ENCODE results near the gene DDX24.

Gene DDX24

DNA sequence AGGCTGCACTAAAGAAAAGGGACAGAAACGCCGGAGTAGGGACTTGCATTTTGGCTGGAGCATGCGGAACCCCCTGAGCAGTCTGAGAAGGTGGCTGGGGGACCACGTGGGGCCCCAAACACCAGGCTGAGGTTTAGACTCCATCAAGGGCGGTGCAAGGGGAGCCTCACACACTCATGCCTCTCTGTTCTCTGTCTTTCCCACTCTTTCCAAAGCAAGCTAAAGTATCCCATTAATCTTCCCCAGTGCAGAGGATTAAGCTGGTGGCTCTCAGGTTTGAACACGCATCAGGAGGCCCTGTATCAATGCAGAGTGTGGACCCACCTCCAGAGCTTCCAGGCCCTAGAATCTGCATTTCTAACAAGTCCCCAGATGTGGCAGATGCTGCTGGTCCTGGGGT is 70.4 kb downstream of the DDX24 start:
- H2BK12ac ChIP-seq (ENCODE audit: low read length in 2 of 2) = no peak overlapping the region
- H3K18ac ChIP-seq (ENCODE audit: low read depth in 1 of 2, low read length in 2 of 2) = no peak overlapping the region
- H2BK15ac ChIP-seq (ENCODE audit: low read depth, poor library complexity, severe bottlenecking) = no peak overlapping the region
- no peak overlapping the region for H2AK5ac ChIP-seq (ENCODE audit: low read length, severe bottlenecking)
- no peak overlapping the region for H4K91ac ChIP-seq (ENCODE audit: low read length)
- WGBS = 81% methylated on average over 6 of the region's 6 CpGs
- DNase-seq = no peak
- peaks cover 16 to 50% of the 10 kb centered on the region in 2 experiments for H3K27me3 ChIP-seq (ENCODE audit: control insufficient read depth in 1 of 2, insufficient read depth in 1 of 2, low read length in 2 of 2)
- H3K36me3 ChIP-seq (ENCODE audit: control insufficient read depth in 1 of 2, insufficient read depth in 2 of 2, low read depth in 1 of 2, low read length in 2 of 2) = no peaks in the 10 kb centered on the region
- no peaks in the 10 kb centered on the region for H3K79me1 ChIP-seq (replicated peaks; ENCODE audit: low read length, poor library complexity, severe bottlenecking)
- H2BK5ac ChIP-seq (ENCODE audit: low read depth, low read length, poor library complexity, severe bottlenecking) = no peak overlapping the region
- no peaks in the 10 kb centered on the region for H3K9me3 ChIP-seq (ENCODE audit: control insufficient read depth, low read length)
- H3K14ac ChIP-seq (ENCODE audit: low read length in 2 of 2) = no peak overlapping the region
- H3K4me1 ChIP-seq (ENCODE audit: control insufficient read depth, insufficient read depth, low read depth, low read length) = peaks cover 6% of the 10 kb centered on the region
- no peak overlapping the region for H3K23ac ChIP-seq (ENCODE audit: low read length in 2 of 2)
- H3K4me3 ChIP-seq (ENCODE audit: insufficient read depth in 1 of 2, low read depth in 1 of 2, low read length in 2 of 2) = no peak overlapping the region
- H2AFZ ChIP-seq (ENCODE audit: low read depth, low read length) = no peak overlapping the region
- H2BK120ac ChIP-seq (ENCODE audit: low read depth, low read length) = no peak overlapping the region
- H3K4ac ChIP-seq (ENCODE audit: low read depth in 1 of 2, low read length in 2 of 2) = no peak overlapping the region
- no peak overlapping the region for H3K9ac ChIP-seq (ENCODE audit: low read length)
- H4K8ac ChIP-seq (ENCODE audit: low read length) = no peak overlapping the region
- H3K4me2 ChIP-seq (ENCODE audit: low read length, poor library complexity, severe bottlenecking) = no peak overlapping the region
- no peak overlapping the region for H3K27ac ChIP-seq (ENCODE audit: low read length, poor library complexity, severe bottlenecking)

DNA sequence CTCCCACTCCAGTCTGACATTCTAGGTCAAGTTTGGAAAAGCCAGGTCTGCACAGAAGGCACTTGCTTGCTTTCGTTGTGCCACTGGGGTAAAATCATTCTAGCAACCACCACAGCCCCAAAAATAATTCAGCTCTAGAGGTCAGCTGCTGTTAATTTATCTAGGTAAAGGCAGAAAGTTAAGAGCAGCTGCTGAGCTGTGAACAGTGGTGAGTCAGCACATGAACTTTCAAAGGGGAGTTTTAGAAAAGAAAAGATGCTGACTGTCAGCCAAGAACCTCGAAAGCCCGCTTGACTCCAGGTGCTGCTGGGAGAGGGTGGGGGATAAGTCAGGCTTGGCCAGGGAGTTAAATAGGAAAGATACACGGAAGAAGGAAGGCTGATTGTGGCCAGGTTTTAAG is 71.2 kb downstream of the DDX24 start:
- Histone ChIP-seq H4K8ac (ENCODE audit: low read length) (no peak overlapping the region), H3K27me3 (ENCODE audit: control insufficient read depth in 1 of 2, insufficient read depth in 1 of 2, low read length in 2 of 2) (peaks cover 17 to 50% of the 10 kb centered on the region in 2 experiments), H3K27ac (ENCODE audit: low read length, poor library complexity, severe bottlenecking) (no peak overlapping the region), H3K4me2 (ENCODE audit: low read length, poor library complexity, severe bottlenecking) (no peak overlapping the region), H2AFZ (ENCODE audit: low read depth, low read length) (no peak overlapping the region), H3K4me3 (ENCODE audit: insufficient read depth in 1 of 2, low read depth in 1 of 2, low read length in 2 of 2) (no peak overlapping the region), H3K4me1 (ENCODE audit: control insufficient read depth, insufficient read depth, low read depth, low read length) (peaks cover 6% of the 10 kb centered on the region), H3K36me3 (ENCODE audit: control insufficient read depth in 1 of 2, insufficient read depth in 2 of 2, low read depth in 1 of 2, low read length in 2 of 2) (no peaks in the 10 kb centered on the region), H3K79me1 (replicated peaks; ENCODE audit: low read length, poor library complexity, severe bottlenecking) (no peaks in the 10 kb centered on the region), H3K23ac (ENCODE audit: low read length in 2 of 2) (no peak overlapping the region), H3K4ac (ENCODE audit: low read depth in 1 of 2, low read length in 2 of 2) (no peak overlapping the region), H2BK120ac (ENCODE audit: low read depth, low read length) (no peak overlapping the region), H3K18ac (ENCODE audit: low read depth in 1 of 2, low read length in 2 of 2) (no peak overlapping the region), H2BK15ac (ENCODE audit: low read depth, poor library complexity, severe bottlenecking) (no peak overlapping the region), H2BK12ac (ENCODE audit: low read length in 2 of 2) (no peak overlapping the region), H3K9me3 (ENCODE audit: control insufficient read depth, low read length) (no peaks in the 10 kb centered on the region), H3K14ac (ENCODE audit: low read length in 2 of 2) (no peak overlapping the region), H3K9ac (ENCODE audit: low read length) (no peak overlapping the region), H2AK5ac (ENCODE audit: low read length, severe bottlenecking) (no peak overlapping the region), H4K91ac (ENCODE audit: low read length) (no peak overlapping the region), H2BK5ac (ENCODE audit: low read depth, low read length, poor library complexity, severe bottlenecking) (no peak overlapping the region)
- 74% methylated on average over 3 of the region's 4 CpGs for WGBS
- no peak for DNase-seq

DNA sequence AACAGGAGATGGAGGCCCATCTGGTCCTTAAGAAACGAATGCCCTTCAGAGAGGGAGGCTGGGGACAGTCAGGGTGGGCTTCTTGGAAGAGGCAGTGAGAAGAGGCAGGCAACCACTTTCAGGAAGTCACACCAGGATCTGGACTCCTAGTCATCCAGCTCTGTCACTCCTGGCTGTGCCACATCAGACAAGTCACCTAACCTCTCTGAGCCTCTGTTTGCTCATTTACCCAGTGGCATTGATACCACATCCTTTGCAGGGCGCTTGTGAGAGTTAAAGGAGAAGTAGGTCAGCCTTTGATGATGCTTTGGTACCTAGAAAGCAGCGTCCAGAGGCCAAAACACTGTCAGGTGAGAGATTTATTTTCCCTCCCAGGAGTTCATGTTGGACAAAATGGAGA is 72.8 kb downstream of the DDX24 start:
- Histone ChIP-seq H3K9ac (ENCODE audit: low read length) (no peak overlapping the region), H2BK5ac (ENCODE audit: low read depth, low read length, poor library complexity, severe bottlenecking) (no peak overlapping the region), H4K91ac (ENCODE audit: low read length) (no peak overlapping the region), H3K4me1 (ENCODE audit: control insufficient read depth, insufficient read depth, low read depth, low read length) (peaks cover 8% of the 10 kb centered on the region), H2AFZ (ENCODE audit: low read depth, low read length) (no peak overlapping the region), H2AK5ac (ENCODE audit: low read length, severe bottlenecking) (no peak overlapping the region), H2BK120ac (ENCODE audit: low read depth, low read length) (no peak overlapping the region), H3K4me3 (ENCODE audit: insufficient read depth in 1 of 2, low read depth in 1 of 2, low read length in 2 of 2) (no peak overlapping the region), H3K4ac (ENCODE audit: low read depth in 1 of 2, low read length in 2 of 2) (no peak overlapping the region), H3K23ac (ENCODE audit: low read length in 2 of 2) (no peak overlapping the region), H2BK15ac (ENCODE audit: low read depth, poor library complexity, severe bottlenecking) (no peak overlapping the region), H3K36me3 (ENCODE audit: control insufficient read depth in 1 of 2, insufficient read depth in 2 of 2, low read depth in 1 of 2, low read length in 2 of 2) (no peaks in the 10 kb centered on the region), H3K27ac (ENCODE audit: low read length, poor library complexity, severe bottlenecking) (no peak overlapping the region), H3K4me2 (ENCODE audit: low read length, poor library complexity, severe bottlenecking) (no peak overlapping the region), H3K27me3 (ENCODE audit: control insufficient read depth in 1 of 2, insufficient read depth in 1 of 2, low read length in 2 of 2) (peaks cover 15 to 60% of the 10 kb centered on the region in 2 experiments), H3K18ac (ENCODE audit: low read depth in 1 of 2, low read length in 2 of 2) (no peak overlapping the region), H3K14ac (ENCODE audit: low read length in 2 of 2) (no peak overlapping the region), H2BK12ac (ENCODE audit: low read length in 2 of 2) (no peak overlapping the region), H4K8ac (ENCODE audit: low read length) (no peak overlapping the region), H3K79me1 (replicated peaks; ENCODE audit: low read length, poor library complexity, severe bottlenecking) (no peaks in the 10 kb centered on the region), H3K9me3 (ENCODE audit: control insufficient read depth, low read length) (no peaks in the 10 kb centered on the region)
- DNase-seq = no peak
- 51% methylated on average over 3 of the region's 3 CpGs for WGBS

DNA sequence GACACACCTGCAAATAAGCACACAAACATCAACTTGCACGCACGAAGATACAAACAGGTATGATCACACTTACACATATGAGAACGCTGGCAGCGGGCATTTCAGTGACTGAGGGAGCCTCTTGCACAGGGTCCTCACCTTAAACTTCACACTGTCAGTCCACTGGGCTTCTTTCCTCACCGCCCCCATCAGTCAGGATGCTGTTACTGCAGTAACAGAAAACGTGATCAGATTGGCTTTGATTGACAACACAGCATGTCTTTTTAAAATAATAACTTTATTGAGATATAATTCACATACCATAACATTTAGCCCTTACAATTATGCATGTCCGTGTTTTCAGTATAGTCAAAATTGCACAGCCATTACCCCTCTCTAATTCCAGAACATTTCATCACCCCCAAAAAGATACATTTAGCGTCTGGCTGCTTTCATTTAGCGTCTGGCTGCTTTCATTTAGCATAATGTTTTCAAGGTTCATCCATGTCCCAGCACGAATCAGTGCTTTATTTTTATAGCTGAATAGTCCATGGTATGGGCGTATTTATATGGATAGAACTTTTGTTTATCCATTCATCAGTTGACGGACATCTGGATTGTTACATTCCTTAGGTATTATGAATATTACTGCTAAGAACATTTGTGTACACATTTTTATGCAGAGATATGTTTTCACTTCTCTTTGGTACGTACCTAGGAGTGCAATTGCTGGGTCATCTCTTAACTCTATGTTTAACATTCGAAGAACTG is 75.5 kb downstream of the DDX24 start:
- no peak overlapping the region for H3K14ac ChIP-seq (ENCODE audit: low read length in 2 of 2)
- 60% methylated on average over 10 of the region's 14 CpGs for WGBS
- H3K18ac ChIP-seq (ENCODE audit: low read depth in 1 of 2, low read length in 2 of 2) = no peak overlapping the region
- H2BK120ac ChIP-seq (ENCODE audit: low read depth, low read length) = no peak overlapping the region
- peaks cover 6% of the 10 kb centered on the region for H3K4me1 ChIP-seq (ENCODE audit: control insufficient read depth, insufficient read depth, low read depth, low read length)
- no peak overlapping the region for H2BK5ac ChIP-seq (ENCODE audit: low read depth, low read length, poor library complexity, severe bottlenecking)
- H3K9ac ChIP-seq (ENCODE audit: low read length) = no peak overlapping the region
- no peak overlapping the region for H4K91ac ChIP-seq (ENCODE audit: low read length)
- H3K27ac ChIP-seq (ENCODE audit: low read length, poor library complexity, severe bottlenecking) = no peak overlapping the region
- H3K36me3 ChIP-seq (ENCODE audit: control insufficient read depth in 1 of 2, insufficient read depth in 2 of 2, low read depth in 1 of 2, low read length in 2 of 2) = no peaks in the 10 kb centered on the region
- no peak overlapping the region for H3K4me3 ChIP-seq (ENCODE audit: insufficient read depth in 1 of 2, low read depth in 1 of 2, low read length in 2 of 2)
- H3K27me3 ChIP-seq (ENCODE audit: control insufficient read depth in 1 of 2, insufficient read depth in 1 of 2, low read length in 2 of 2) = peaks cover 15 to 67% of the 10 kb centered on the region in 2 experiments
- no peak overlapping the region for H3K23ac ChIP-seq (ENCODE audit: low read length in 2 of 2)
- H3K9me3 ChIP-seq (ENCODE audit: control insufficient read depth, low read length) = no peaks in the 10 kb centered on the region
- H2AK5ac ChIP-seq (ENCODE audit: low read length, severe bottlenecking) = no peak overlapping the region
- H2BK15ac ChIP-seq (ENCODE audit: low read depth, poor library complexity, severe bottlenecking) = no peak overlapping the region
- H3K4me2 ChIP-seq (ENCODE audit: low read length, poor library complexity, severe bottlenecking) = no peak overlapping the region
- no peak overlapping the region for H2AFZ ChIP-seq (ENCODE audit: low read depth, low read length)
- H2BK12ac ChIP-seq (ENCODE audit: low read length in 2 of 2) = no peak overlapping the region
- H3K4ac ChIP-seq (ENCODE audit: low read depth in 1 of 2, low read length in 2 of 2) = no peak overlapping the region
- DNase-seq = no peak
- no peak overlapping the region for H4K8ac ChIP-seq (ENCODE audit: low read length)
- H3K79me1 ChIP-seq (replicated peaks; ENCODE audit: low read length, poor library complexity, severe bottlenecking) = no peaks in the 10 kb centered on the region
